AG09319 (cell line): ENCODE measurements around the gene YIPF5.

Experiments
- DNase-seq: peaks from one replicate; pipeline ENCODE4 v3.0.0-alpha.2; 2010; ENCODE audit warnings: low read depth; ENCODE audit errors: extremely low read depth
- TF ChIP-seq, protein P1 (sequence below): IDR thresholded peaks from 2 replicates; pipeline ENCODE4 v1.5.1; 2011; ENCODE audit warnings: low read depth, mild to moderate bottlenecking, inconsistent platforms, low read length, moderate library complexity

YIPF5 gene

DNA sequence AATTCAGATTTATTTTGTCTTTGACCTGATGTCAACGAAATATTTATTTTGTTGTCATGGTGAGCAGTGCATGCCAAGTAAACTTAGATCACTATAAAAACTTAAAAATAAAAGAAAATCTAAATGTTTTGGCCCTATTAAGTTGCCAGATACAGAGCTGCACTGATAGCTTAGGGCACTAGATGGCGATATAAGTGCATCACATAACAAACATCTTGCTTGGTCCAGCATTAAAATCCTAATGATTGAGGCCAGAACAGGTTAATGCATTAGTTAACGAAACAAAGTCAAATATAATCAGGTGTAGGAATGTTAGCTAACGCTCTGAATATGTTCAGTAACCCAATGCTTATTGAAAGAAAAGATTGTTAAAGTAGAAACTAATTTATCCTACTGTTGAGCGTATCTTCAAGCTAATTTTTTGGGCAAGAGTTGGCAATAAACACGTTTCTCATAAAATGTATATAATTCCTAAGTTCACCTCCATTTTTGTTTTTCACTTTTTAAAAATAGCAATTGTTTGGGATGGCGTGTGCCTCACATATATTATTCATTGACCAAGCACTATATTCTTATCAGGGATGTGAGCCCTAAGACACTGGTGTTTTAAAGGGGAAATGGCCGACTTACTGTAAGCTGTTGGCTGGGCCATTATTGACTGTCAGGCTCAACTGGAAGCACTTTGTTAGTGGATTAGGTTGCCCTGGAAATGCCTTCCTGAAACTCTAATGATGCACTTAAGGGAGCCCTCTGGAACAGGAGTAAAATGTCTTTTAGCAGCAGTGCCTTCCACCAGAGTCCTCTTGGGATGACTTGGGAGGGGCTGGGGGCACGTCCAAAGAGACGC is 33.5 kb upstream of the YIPF5 start:
- TF ChIP-seq, protein P1, sequence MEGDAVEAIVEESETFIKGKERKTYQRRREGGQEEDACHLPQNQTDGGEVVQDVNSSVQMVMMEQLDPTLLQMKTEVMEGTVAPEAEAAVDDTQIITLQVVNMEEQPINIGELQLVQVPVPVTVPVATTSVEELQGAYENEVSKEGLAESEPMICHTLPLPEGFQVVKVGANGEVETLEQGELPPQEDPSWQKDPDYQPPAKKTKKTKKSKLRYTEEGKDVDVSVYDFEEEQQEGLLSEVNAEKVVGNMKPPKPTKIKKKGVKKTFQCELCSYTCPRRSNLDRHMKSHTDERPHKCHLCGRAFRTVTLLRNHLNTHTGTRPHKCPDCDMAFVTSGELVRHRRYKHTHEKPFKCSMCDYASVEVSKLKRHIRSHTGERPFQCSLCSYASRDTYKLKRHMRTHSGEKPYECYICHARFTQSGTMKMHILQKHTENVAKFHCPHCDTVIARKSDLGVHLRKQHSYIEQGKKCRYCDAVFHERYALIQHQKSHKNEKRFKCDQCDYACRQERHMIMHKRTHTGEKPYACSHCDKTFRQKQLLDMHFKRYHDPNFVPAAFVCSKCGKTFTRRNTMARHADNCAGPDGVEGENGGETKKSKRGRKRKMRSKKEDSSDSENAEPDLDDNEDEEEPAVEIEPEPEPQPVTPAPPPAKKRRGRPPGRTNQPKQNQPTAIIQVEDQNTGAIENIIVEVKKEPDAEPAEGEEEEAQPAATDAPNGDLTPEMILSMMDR, result peak; percentile 90
- DNase-seq, result peak; percentile 52

DNA sequence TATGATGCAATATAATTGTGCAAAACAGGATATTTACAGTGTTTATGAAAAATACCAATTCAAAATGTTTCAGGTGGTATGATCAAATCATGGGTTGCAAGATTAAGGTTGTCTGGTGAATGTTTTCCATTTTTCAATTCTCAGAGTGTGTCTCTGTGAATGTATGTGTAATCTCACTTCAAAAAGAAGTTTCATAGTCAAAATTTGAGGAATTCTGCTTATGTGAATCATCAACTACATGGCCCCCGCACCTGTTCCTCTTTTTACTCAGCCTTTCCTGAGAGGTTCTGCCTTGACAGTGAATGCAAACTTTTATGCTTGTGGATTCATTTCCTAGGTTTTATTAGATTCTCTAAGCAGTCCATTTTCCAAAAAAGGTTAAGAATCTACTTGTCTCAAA is 32.3 kb upstream of the YIPF5 start:
- TF ChIP-seq, protein P1, result no peak
- no peak for DNase-seq

DNA sequence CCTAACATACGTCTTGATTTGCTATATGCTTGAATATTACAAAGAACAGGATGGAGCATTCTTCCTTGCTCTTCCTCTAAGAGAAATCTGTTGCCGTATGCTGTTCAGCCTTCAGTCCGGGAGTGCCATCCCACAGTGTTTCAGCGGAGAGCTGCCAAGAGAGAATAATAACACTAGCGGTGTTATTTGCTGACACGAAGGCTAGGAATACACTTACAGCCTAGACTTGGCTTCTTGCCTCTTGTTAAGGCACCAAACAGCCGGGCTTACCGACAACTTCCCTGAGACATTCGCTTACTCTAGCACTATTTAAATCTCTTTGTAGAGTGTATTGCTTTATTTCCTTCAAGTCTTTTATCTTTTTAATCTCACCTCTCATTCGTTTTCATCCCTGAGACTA is 31.6 kb upstream of the YIPF5 start:
- TF ChIP-seq, protein P1, result no peak
- DNase-seq, result no peak

DNA sequence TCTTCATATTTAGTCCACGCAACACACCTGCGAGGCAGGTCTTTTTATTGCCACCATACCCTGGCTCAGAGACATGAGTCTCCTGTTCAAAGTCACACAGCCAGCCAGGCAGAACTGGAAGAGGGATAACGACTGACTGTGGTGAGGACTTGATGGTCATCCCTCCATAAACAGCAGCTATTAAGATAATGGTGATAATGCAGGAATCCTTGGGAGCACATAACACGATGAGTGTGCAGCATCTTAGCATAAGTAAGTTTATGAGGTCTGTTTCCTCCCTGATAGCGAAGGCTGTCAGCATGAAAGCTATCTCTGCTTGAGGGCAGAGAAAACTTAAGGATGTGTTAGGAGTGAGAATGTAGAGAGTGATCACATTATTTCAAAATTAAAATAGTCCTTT is 31.1 kb upstream of the YIPF5 start:
- DNase-seq, result no peak
- TF ChIP-seq, protein P1, result no peak

DNA sequence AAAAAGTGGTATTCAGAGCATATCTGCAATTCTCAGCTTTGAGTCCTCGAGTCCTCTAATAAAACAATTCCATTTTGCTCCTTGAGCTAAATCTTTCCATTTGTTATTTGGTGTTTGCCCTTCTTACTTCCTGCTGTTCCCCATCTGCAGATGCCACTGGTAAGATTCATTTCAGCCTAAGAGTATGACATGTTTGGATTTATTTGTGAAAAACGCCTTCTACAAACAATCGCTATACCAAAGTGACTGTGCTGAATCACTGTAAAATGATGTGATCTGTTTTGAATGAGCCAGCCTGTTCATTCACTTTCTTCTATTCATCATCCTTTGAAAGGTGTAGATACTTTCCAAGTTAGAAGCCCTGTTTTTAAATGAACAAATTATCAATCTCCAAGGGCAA is 27.9 kb upstream of the YIPF5 start:
- no peak for DNase-seq
- TF ChIP-seq, protein P1, result no peak

DNA sequence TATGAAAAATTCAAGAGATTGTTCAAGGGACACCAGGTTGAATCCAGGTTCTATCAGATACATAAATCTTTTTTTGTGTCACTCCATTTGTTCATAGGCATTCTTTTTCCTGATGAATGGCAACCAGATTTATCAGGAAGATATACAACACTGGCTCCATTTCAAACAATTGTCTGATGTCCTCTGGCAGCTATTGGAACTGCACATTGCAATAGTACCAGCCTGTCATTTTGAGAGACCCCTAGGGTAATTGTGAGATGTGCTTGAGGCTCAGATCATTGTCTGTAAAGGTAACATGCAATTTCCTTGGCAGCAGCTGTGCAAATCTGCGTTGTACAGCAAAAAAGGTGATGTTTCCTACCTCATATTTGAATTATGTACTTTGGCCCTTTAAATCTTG is 26.2 kb upstream of the YIPF5 start:
- no peak for DNase-seq
- TF ChIP-seq, protein P1, result no peak

DNA sequence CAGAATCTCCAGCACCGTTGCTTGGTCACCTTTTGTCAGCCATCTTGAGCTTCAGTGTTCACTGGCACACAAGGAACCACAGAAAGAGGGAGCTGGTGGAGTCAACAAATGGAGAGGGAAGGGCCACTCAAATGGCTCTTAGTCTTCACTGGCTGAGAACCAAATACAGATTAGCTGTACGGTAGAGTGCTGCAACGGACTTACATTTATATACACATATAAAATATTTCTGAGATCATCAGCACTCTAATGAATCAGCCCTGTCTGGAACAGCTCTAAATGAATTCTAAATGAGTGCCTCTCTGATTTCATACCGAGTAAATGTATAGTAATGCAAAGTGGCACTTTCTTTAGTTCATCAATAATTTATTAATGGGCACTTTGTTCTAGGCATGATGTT is 25.0 kb upstream of the YIPF5 start:
- no peak for DNase-seq
- TF ChIP-seq, protein P1, result no peak
